IMR-90 (cell line): ENCODE results near the gene BGN. TPM values are rescaled to one million over a fixed set of nuclear protein-coding genes. Genes with fewer than 3 reads are reported as not detected.

ENCODE experiments used
- ATAC-seq: fragments of 200-7000 bp; cut with Tn5 transposase; 2 replicates; pipeline ENCODE4 v1.9.1; 2020; ENCODE audit warnings: low read depth, mild to moderate bottlenecking, moderate library complexity
- BruUV-seq: library from RNA; stranded (reverse); fragments of 400-500 nt; replicated peaks from 2 replicates; lab custom pipeline; 2021; lab: Mats Ljungman, UMichigan
- CTCF ChIA-PET: fragments of 300-600 bp; formaldehyde crosslinking; extraction: SDS; loops from one replicate; lab custom pipeline; 2021; ENCODE audit warnings: antibody characterized with exemption; lab: Yijun Ruan, JAX
- POLR2A ChIA-PET: fragments of 300-600 bp; sonication (Branson Sonifier 250); formaldehyde crosslinking; loops from one replicate; lab custom pipeline; 2022; ENCODE audit warnings: antibody characterized with exemption; ENCODE audit not compliant: unreplicated experiment; lab: Charles Lee
- DNase-seq: peaks from one replicate; pipeline ENCODE4 v3.0.0; 2013
- H2AFZ ChIP-seq: replicated peaks from 2 replicates; pipeline ENCODE3; 2013; ENCODE audit warnings: low read length, mild to moderate bottlenecking; ENCODE audit not compliant: poor library complexity
- H2AK5ac ChIP-seq: 2 replicates; pipeline ENCODE4 v1.6.1; 2013; ENCODE audit warnings: low read depth, low read length, inconsistent platforms
- H2AK9ac ChIP-seq: replicated peaks from 2 replicates; pipeline ENCODE3; 2013; ENCODE audit warnings: mild to moderate bottlenecking, low read depth, low read length, moderate library complexity; ENCODE audit not compliant: poor library complexity
- H2BK120ac ChIP-seq: 2 replicates; pipeline ENCODE4 v1.6.1; 2013; ENCODE audit warnings: low read depth, low read length, inconsistent platforms
- H2BK15ac ChIP-seq: 3 replicates; pipeline ENCODE4 v1.6.1; 2013; ENCODE audit warnings: low read depth, low read length, inconsistent platforms
- H2BK20ac ChIP-seq: 2 replicates; pipeline ENCODE4 v1.6.1; 2013; ENCODE audit warnings: low read depth, mild to moderate bottlenecking, inconsistent platforms, low read length, moderate library complexity
- H2BK5ac ChIP-seq: 2 replicates; pipeline ENCODE4 v1.6.1; 2013; ENCODE audit warnings: mild to moderate bottlenecking, low read depth, low read length, inconsistent platforms; ENCODE audit not compliant: poor library complexity, severe bottlenecking
- H3K14ac ChIP-seq: replicated peaks from 2 replicates; pipeline ENCODE4 v1.6.1; 2013; ENCODE audit warnings: low read depth, low read length, inconsistent platforms
- H3K18ac ChIP-seq: 2 replicates; pipeline ENCODE4 v1.6.1; 2013; ENCODE audit warnings: low read depth, low read length, control low read depth
- H3K23ac ChIP-seq: 2 replicates; pipeline ENCODE4 v1.6.1; 2013; ENCODE audit warnings: low read depth, low read length, inconsistent platforms
- H3K27ac ChIP-seq: 2 replicates; pipeline ENCODE4 v1.5.1; 2013; ENCODE audit warnings: mild to moderate bottlenecking, control low read depth, low read length; ENCODE audit not compliant: insufficient read depth
- H3K27me3 ChIP-seq: 2 replicates; pipeline ENCODE4 v1.6.1; 2013; ENCODE audit warnings: low read length; ENCODE audit not compliant: control insufficient read depth, insufficient read depth
- H3K36me3 ChIP-seq: 2 replicates; pipeline ENCODE4 v1.6.1; 2013; ENCODE audit warnings: low read length, mixed read lengths; ENCODE audit not compliant: control insufficient read depth, insufficient read depth
- H3K4ac ChIP-seq: 2 replicates; pipeline ENCODE4 v1.6.1; 2013; ENCODE audit warnings: low read depth, low read length, inconsistent platforms
- H3K4me1 ChIP-seq: 2 replicates; pipeline ENCODE4 v1.6.1; 2013; ENCODE audit warnings: low read length, mixed read lengths; ENCODE audit not compliant: control insufficient read depth, insufficient read depth
- H3K4me2 ChIP-seq: 2 replicates; pipeline ENCODE4 v1.6.1; 2013; ENCODE audit warnings: low read depth, mild to moderate bottlenecking, control low read depth, low read length, moderate library complexity
- H3K4me3 ChIP-seq: 2 replicates; pipeline ENCODE4 v1.5.1; 2013; ENCODE audit warnings: low read depth, mild to moderate bottlenecking, control low read depth, low read length, moderate library complexity; ENCODE audit not compliant: insufficient read depth
- H3K56ac ChIP-seq: 2 replicates; pipeline ENCODE4 v1.6.1; 2013; ENCODE audit warnings: low read length, inconsistent platforms; ENCODE audit not compliant: insufficient read depth; ENCODE audit errors: extremely low read depth
- H3K79me1 ChIP-seq, 2 experiments: 2 replicates each; pipeline ENCODE4 v1.6.1; 2013; ENCODE audit warnings: low read length in 2 of 2, inconsistent platforms in 1 of 2, low read depth in 1 of 2
- H3K9ac ChIP-seq: 2 replicates; pipeline ENCODE4 v1.6.1; 2013; ENCODE audit warnings: low read depth, low read length, control low read depth
- H3K9me1 ChIP-seq: 2 replicates; pipeline ENCODE4 v1.6.1; 2013; ENCODE audit warnings: low read length, inconsistent platforms; ENCODE audit not compliant: insufficient read depth
- H3K9me3 ChIP-seq: 2 replicates; pipeline ENCODE4 v1.6.1; 2013; ENCODE audit warnings: low read length; ENCODE audit not compliant: control insufficient read depth, insufficient read depth
- H4K20me1 ChIP-seq: 2 replicates; pipeline ENCODE4 v1.6.1; 2013; ENCODE audit warnings: low read length, inconsistent platforms; ENCODE audit not compliant: insufficient read depth
- H4K5ac ChIP-seq: 2 replicates; pipeline ENCODE4 v1.6.1; 2013; ENCODE audit warnings: mild to moderate bottlenecking, low read depth, low read length, control low read depth
- H4K8ac ChIP-seq, 2 experiments: 2 replicates each; pipeline ENCODE4 v1.6.1; 2013; ENCODE audit warnings: low read depth in 2 of 2, low read length in 2 of 2, control low read depth in 1 of 2, inconsistent platforms in 1 of 2
- H4K91ac ChIP-seq: 2 replicates; pipeline ENCODE4 v1.6.1; 2013; ENCODE audit warnings: low read depth, low read length, inconsistent platforms; ENCODE audit not compliant: insufficient read depth
- BHLHE40 ChIP-seq: fragments of 150-350 bp; IDR thresholded peaks from 2 replicates; pipeline ENCODE4 v1.6.1; 2016; ENCODE audit warnings: mild to moderate bottlenecking, low read depth, low read length
- CHD1 ChIP-seq: IDR thresholded peaks from 2 replicates; pipeline ENCODE4 v1.6.1; 2012; ENCODE audit warnings: low read depth, low read length, improper control_type of control experiment
- ELK1 ChIP-seq: fragments of 150-350 bp; IDR thresholded peaks from 2 replicates; pipeline ENCODE4 v1.6.1; 2016; ENCODE audit warnings: low read depth, mild to moderate bottlenecking, low read length, moderate library complexity, borderline replicate concordance
- POLR2A ChIP-seq: IDR thresholded peaks from 2 replicates; pipeline ENCODE4 v1.6.1; 2012; ENCODE audit warnings: mild to moderate bottlenecking, low read depth, low read length
- RCOR1 ChIP-seq: IDR thresholded peaks from 2 replicates; pipeline ENCODE4 v1.6.1; 2012; ENCODE audit warnings: mild to moderate bottlenecking, low read length, improper control_type of control experiment; ENCODE audit not compliant: insufficient replicate concordance
- RFX5 ChIP-seq: IDR thresholded peaks from 2 replicates; pipeline ENCODE4 v1.8.0; 2012; ENCODE audit warnings: low read depth, mild to moderate bottlenecking, low read length, moderate library complexity
- WGBS, 2 experiments: methylation state at CpG; one replicate each; pipeline versions ENCODE4 v1.1.5 to v1.1.7; 2013; ENCODE audit warnings: missing lambda C conversion rate in 2 of 2; ENCODE audit not compliant: insufficient read length in 1 of 2; ENCODE audit errors: extremely low coverage in 2 of 2; 5-methylcytosine and 5-hydroxymethylcytosine counted together
- dilution Hi-C: fragments of 300-500 bp; cut with HindIII; formaldehyde crosslinking; loops from one replicate; pipeline ENCODE4 v1.14.3; 2018; ENCODE audit warnings: low sequenced_read_pairs; ENCODE audit not compliant: unreplicated experiment
- in situ Hi-C: fragments of 300-500 bp; cut with MboI; formaldehyde crosslinking; loops from 3 replicates; pipeline ENCODE4 v1.14.3; 2019; ENCODE audit warnings: low sequenced_read_pairs, inconsistent platforms, mixed read lengths
- intact Hi-C: fragments of 100-400 bp; cut with micrococcal nuclease; formaldehyde crosslinking; loops from 2 replicates; pipeline ENCODE4 v1.10.0; 2022
- polyA plus RNA-seq, 3 experiments: library from polyadenylated mRNA; depleted of rRNA; stranded (reverse); fragments of >200 nt; gene quantifications; 2 replicates each; pipeline ENCODE4 v1.2.3, GENCODE V29; 2012; ENCODE audit warnings: low replicate concordance in 1 of 3
- total RNA-seq: library from RNA; depleted of rRNA; stranded (reverse); fragments of >200 nt; gene quantifications from 2 replicates; pipeline ENCODE4 v1.2.3, GENCODE V29; 2012
- TF ChIP-seq, protein P1 (sequence below): conservative IDR thresholded peaks from 2 replicates; pipeline ENCODE4 v1.5.1; 2012; ENCODE audit warnings: mild to moderate bottlenecking, low read depth, low read length, improper control_type of control experiment

The BGN gene
- total and polyA plus RNA-seq, 2 of the 4 experiments (the other 2 are of a cell fraction), result 11.3 to 298 TPM

DNA sequence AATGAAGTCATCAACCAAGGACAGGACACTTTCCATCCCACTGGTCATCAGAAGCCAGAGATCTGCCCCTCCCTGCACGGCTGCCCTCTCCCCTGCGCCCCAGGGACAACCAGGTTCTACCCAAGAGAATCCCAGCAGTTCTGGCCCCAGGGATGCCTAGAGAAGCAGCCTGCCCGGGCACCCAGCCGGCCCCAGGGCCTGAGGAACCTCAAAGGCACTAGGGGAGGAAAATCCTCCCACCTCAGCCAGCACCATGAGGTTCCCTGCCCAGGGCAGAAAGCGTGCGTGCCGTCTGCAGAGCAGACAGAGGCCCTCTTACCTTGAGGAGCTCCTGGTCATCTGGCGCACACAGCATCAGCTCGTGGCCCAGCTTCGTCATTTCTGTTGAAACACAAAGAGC, 32.5 kb upstream of the BGN start:
- no peaks in the 10 kb centered on the region for H3K9me3 ChIP-seq
- DNase-seq, result no peak
- no peak overlapping the region for H4K5ac ChIP-seq
- intact Hi-C loops, result no loop called here
- H3K27me3 ChIP-seq, result no peaks in the 10 kb centered on the region
- no peak overlapping the region for H3K9ac ChIP-seq
- in situ Hi-C loops, result loop anchor here (25.0 kb wide), 1 partner anchor 425 kb away; no protein-coding TSS in a partner anchor
- no peak overlapping the region for H3K4ac ChIP-seq
- no peak overlapping the region for H3K27ac ChIP-seq
- WGBS, 2 experiments, result 58% methylated on average over 6 of the region's 10 CpGs; no CpG with 5 or more reads in 1 of the 2 experiments
- no peak overlapping the region for H3K18ac ChIP-seq
- no peaks in the 10 kb centered on the region; the same call in 1 of the 2 replicates for H3K36me3 ChIP-seq
- H4K8ac ChIP-seq, result no peak overlapping the region
- H2AFZ ChIP-seq, result no peak overlapping the region
- H2AK9ac ChIP-seq, result no peak overlapping the region
- H2BK5ac ChIP-seq, result no peak overlapping the region
- ChIA-PET CTCF (interaction anchor here (1.9 kb wide), 1 partner anchor 10 kb away, joined by 7 read pairs; no protein-coding TSS in a partner anchor), POLR2A (no interaction called here)
- no peak overlapping the region for H3K4me2 ChIP-seq
- no peak overlapping the region for H2AK5ac ChIP-seq
- no peaks in the 10 kb centered on the region for H4K20me1 ChIP-seq
- H3K23ac ChIP-seq, result no peak overlapping the region
- TF ChIP-seq, protein P1, sequence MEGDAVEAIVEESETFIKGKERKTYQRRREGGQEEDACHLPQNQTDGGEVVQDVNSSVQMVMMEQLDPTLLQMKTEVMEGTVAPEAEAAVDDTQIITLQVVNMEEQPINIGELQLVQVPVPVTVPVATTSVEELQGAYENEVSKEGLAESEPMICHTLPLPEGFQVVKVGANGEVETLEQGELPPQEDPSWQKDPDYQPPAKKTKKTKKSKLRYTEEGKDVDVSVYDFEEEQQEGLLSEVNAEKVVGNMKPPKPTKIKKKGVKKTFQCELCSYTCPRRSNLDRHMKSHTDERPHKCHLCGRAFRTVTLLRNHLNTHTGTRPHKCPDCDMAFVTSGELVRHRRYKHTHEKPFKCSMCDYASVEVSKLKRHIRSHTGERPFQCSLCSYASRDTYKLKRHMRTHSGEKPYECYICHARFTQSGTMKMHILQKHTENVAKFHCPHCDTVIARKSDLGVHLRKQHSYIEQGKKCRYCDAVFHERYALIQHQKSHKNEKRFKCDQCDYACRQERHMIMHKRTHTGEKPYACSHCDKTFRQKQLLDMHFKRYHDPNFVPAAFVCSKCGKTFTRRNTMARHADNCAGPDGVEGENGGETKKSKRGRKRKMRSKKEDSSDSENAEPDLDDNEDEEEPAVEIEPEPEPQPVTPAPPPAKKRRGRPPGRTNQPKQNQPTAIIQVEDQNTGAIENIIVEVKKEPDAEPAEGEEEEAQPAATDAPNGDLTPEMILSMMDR, result no peak
- no peak for TF ChIP-seq CHD1
- TF ChIP-seq POLR2A, result no peak
- TF ChIP-seq RCOR1, result no peak
- TF ChIP-seq ELK1, result no peak
- TF ChIP-seq RFX5, result no peak
- TF ChIP-seq BHLHE40, result no peak
- no peaks in the 10 kb centered on the region; the same call in 1 of the 2 replicates for H3K9me1 ChIP-seq
- no peak overlapping the region for H3K4me3 ChIP-seq
- no peak overlapping the region for H3K14ac ChIP-seq
- no peaks in the 10 kb centered on the region for H3K79me1 ChIP-seq
- dilution Hi-C loops, result no loop called here
- ATAC-seq, result no peak
- no peak overlapping the region for H2BK20ac ChIP-seq
- no peak overlapping the region for H3K56ac ChIP-seq
- no peak overlapping the region for H4K91ac ChIP-seq
- H2BK120ac ChIP-seq, result no peak overlapping the region
- no TSS peak for BruUV-seq
- H2BK15ac ChIP-seq, result no peak overlapping the region
- H3K4me1 ChIP-seq, result no peaks in the 10 kb centered on the region; the same call in 1 of the 2 replicates
